ENCODE measurements around the gene WWC2. TPM values are rescaled to one million over a fixed set of nuclear protein-coding genes. Genes with fewer than 3 reads are reported as not detected.

WWC2 gene
- total RNA-seq, 1 donor from 2014 or later: 39.6 TPM

DNA sequence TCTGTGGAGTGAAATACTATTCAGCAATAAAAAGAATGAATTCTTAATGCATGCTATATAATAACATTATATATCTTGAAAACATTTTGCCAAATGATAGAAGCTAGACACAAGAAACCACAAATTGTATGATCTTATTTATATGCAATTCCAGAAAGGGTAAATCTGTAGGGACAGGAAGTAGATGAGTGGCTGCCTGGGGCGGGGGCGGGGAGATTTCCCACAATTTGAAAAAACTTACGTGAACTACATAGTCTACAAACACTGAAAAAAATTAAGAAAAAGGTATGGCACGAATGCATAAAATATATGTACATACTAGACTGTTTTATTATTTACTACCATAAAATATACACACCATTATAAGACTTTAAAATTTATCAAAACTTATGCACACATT, 81.6 kb downstream of the WWC2 start:
- Histone ChIP-seq H3K4me3 (no peak overlapping the region), H3K9me3 (ENCODE audit: low read depth) (no peaks in the 10 kb centered on the region), H3K27ac (no peak overlapping the region), H3K27me3 (no peaks in the 10 kb centered on the region), H4K20me1 (ENCODE audit: low read depth) (peaks cover 26% of the 10 kb centered on the region), H3K4me2 (no peak overlapping the region), H3K9ac (no peak overlapping the region), H3K36me3 (no peaks in the 10 kb centered on the region), H3K79me2 (ENCODE audit: low read depth) (peaks cover 94% of the 10 kb centered on the region), H3F3A (ENCODE audit: low read depth) (peaks cover 25% of the 10 kb centered on the region), H3K4me1 (peaks cover 10% of the 10 kb centered on the region), H2AFZ (replicated peaks) (no peak overlapping the region)
- peaks cover 3% of the 10 kb centered on the region for H3K36me3 Mint-ChIP-seq
- H3K4me1 Mint-ChIP-seq: peaks cover 15% of the 10 kb centered on the region
- no peak for DNase-seq (ENCODE audit: low spot score)
- H3K4me3 Mint-ChIP-seq: no peak overlapping the region
- H3K27me3 Mint-ChIP-seq (ENCODE audit: insufficient read depth, low read depth): peaks cover 2% of the 10 kb centered on the region
- H3K9me3 Mint-ChIP-seq: peaks cover 3% of the 10 kb centered on the region
- TF ChIP-seq EZH2 (IDR thresholded peaks at IDR 0.05) (no peak), EZH2phosphoT487 (IDR thresholded peaks at IDR 0.05) (no peak)
- TF ChIP-seq, protein P1, sequence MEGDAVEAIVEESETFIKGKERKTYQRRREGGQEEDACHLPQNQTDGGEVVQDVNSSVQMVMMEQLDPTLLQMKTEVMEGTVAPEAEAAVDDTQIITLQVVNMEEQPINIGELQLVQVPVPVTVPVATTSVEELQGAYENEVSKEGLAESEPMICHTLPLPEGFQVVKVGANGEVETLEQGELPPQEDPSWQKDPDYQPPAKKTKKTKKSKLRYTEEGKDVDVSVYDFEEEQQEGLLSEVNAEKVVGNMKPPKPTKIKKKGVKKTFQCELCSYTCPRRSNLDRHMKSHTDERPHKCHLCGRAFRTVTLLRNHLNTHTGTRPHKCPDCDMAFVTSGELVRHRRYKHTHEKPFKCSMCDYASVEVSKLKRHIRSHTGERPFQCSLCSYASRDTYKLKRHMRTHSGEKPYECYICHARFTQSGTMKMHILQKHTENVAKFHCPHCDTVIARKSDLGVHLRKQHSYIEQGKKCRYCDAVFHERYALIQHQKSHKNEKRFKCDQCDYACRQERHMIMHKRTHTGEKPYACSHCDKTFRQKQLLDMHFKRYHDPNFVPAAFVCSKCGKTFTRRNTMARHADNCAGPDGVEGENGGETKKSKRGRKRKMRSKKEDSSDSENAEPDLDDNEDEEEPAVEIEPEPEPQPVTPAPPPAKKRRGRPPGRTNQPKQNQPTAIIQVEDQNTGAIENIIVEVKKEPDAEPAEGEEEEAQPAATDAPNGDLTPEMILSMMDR (IDR thresholded peaks at IDR 0.05): no peak
- H3K27ac Mint-ChIP-seq: no peak overlapping the region

DNA sequence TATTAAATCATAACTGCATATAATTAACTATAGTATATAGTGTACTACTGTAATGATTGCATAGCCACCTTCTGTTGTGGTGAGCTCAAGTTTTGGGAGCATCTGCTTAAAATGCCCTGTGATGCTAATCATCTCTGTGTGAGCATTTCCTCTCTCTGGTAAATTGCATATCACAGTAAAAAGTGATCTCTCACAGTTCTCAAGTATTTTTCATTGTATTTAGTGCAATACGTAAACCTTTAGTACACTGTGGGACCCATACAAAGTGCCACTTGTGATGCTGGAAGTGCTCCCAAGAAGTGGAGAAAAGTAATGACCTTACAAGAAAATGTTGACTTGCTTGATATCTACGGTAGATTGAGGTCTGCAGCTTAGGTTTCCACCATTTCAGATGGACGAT, 82.0 kb downstream of the WWC2 start:
- Mint-ChIP-seq H3K4me1 (peaks cover 15% of the 10 kb centered on the region), H3K27ac (no peak overlapping the region), H3K36me3 (peaks cover 3% of the 10 kb centered on the region), H3K27me3 (ENCODE audit: insufficient read depth, low read depth) (peaks cover 2% of the 10 kb centered on the region), H3K9me3 (peaks cover 3% of the 10 kb centered on the region), H3K4me3 (no peak overlapping the region)
- Histone ChIP-seq H3K4me1 (peaks cover 10% of the 10 kb centered on the region), H3K79me2 (ENCODE audit: low read depth) (peaks cover 93% of the 10 kb centered on the region), H3K36me3 (no peaks in the 10 kb centered on the region), H3K4me3 (no peak overlapping the region), H3K9me3 (ENCODE audit: low read depth) (no peaks in the 10 kb centered on the region), H3K27ac (no peak overlapping the region), H3K9ac (no peak overlapping the region), H3F3A (ENCODE audit: low read depth) (peaks cover 25% of the 10 kb centered on the region), H3K27me3 (no peaks in the 10 kb centered on the region), H4K20me1 (ENCODE audit: low read depth) (peaks cover 26% of the 10 kb centered on the region), H3K4me2 (no peak overlapping the region), H2AFZ (replicated peaks) (no peak overlapping the region)
- DNase-seq (ENCODE audit: low spot score): no peak
- TF ChIP-seq EZH2 (IDR thresholded peaks at IDR 0.05) (no peak), EZH2phosphoT487 (IDR thresholded peaks at IDR 0.05) (no peak)
- TF ChIP-seq, protein P1 (IDR thresholded peaks at IDR 0.05): no peak

DNA sequence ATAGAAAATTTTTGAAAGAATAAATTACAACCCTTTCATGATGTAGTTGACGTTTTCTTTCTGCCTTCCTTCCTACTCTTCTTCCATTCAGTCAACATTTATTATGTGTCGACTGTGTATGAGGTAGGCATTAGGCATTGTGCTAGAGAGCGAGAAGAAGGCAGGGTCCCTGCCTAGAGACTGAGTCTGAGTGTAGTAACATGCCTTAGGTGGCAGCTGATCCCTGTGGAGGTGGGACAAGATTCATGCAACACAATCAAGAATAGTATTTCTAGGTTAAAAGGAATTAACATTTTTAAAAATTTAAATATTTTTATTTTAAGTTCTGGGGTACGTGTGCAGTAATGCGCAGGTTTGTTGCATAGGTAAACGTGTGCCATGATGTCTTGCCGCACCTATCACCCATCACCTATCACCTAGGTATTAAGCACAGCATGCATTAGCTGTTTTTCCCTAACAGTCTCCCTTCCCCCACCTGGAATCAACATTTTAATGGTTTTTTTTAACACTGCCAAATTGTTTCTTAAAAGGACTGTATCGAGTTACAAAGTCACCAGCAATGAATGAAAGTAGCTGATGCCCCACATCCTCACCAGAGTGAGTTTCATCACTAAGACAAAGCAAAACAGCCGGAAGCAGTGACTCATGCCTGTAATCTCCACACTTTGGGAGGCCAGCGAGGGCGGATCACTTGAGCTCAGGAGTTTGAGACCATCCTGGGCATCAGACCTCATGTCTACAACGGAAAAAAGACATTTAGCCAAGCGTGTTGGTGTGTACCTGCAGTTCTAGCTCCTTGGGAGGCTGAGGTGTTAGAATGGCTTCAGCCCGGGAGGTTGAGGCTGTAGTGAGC, 84.0 kb downstream of the WWC2 start:
- Histone ChIP-seq H3K4me2 (peak overlapping the region; percentile 64), H3K4me1 (peaks cover 10% of the 10 kb centered on the region), H3K27me3 (no peaks in the 10 kb centered on the region), H3K4me3 (peak overlapping the region; percentile 16), H3K27ac (no peak overlapping the region), H3K9ac (no peak overlapping the region), H2AFZ (replicated peaks) (no peak overlapping the region), H4K20me1 (ENCODE audit: low read depth) (peaks cover 26% of the 10 kb centered on the region), H3F3A (ENCODE audit: low read depth) (peaks cover 25% of the 10 kb centered on the region), H3K79me2 (ENCODE audit: low read depth) (peaks cover 85% of the 10 kb centered on the region), H3K9me3 (ENCODE audit: low read depth) (no peaks in the 10 kb centered on the region), H3K36me3 (no peaks in the 10 kb centered on the region)
- Mint-ChIP-seq H3K27ac (peak overlapping the region; percentile 80), H3K4me1 (peaks cover 15% of the 10 kb centered on the region), H3K4me3 (peak overlapping the region; percentile 65), H3K36me3 (peaks cover 3% of the 10 kb centered on the region), H3K9me3 (peaks cover 3% of the 10 kb centered on the region), H3K27me3 (ENCODE audit: insufficient read depth, low read depth) (no peaks in the 10 kb centered on the region)
- TF ChIP-seq, protein P1 (IDR thresholded peaks at IDR 0.05): no peak
- TF ChIP-seq EZH2phosphoT487 (IDR thresholded peaks at IDR 0.05): peak; percentile 55
- no peak for TF ChIP-seq EZH2 (IDR thresholded peaks at IDR 0.05)
- peak; percentile 84 for DNase-seq (ENCODE audit: low spot score)
